Liver (tissue), 9 donors: ENCODE measurements around the gene AGTRAP. TPM values are rescaled to one million over a fixed set of nuclear protein-coding genes. Genes with fewer than 3 reads are reported as not detected.

Experiments
- DNase-seq: peaks from one replicate; pipeline ENCODE4 v3.0.0-alpha.2; 2017; ENCODE audit warnings: low spot score
- H3K27ac ChIP-seq, 2 donors: one replicate each; pipeline ENCODE4 v1.7.0; 2013; ENCODE audit warnings: inconsistent platforms in 2 of 2, low read length in 2 of 2, control low read depth in 1 of 2, low read depth in 1 of 2, mild to moderate bottlenecking in 1 of 2
- H3K27me3 ChIP-seq, 4 donors: one replicate each; pipeline versions ENCODE4 v1.6.1 to v1.7.0; 2013; ENCODE audit warnings: low read length in 3 of 4, inconsistent platforms in 1 of 4, mild to moderate bottlenecking in 1 of 4, moderate library complexity in 1 of 4; ENCODE audit not compliant: control insufficient read depth in 4 of 4, insufficient read depth in 4 of 4
- H3K36me3 ChIP-seq, 4 donors: one replicate each; pipeline versions ENCODE4 v1.6.1 to v1.7.0; 2013; ENCODE audit warnings: low read length in 3 of 4, mild to moderate bottlenecking in 3 of 4, low read depth in 1 of 4, moderate library complexity in 1 of 4; ENCODE audit not compliant: control insufficient read depth in 4 of 4, insufficient read depth in 3 of 4
- H3K4me1 ChIP-seq, 4 donors: one replicate each; pipeline versions ENCODE4 v1.6.1 to v1.7.0; 2013; ENCODE audit warnings: low read length in 3 of 4, mild to moderate bottlenecking in 3 of 4, moderate library complexity in 1 of 4; ENCODE audit not compliant: control insufficient read depth in 4 of 4, insufficient read depth in 4 of 4
- H3K4me3 ChIP-seq, 3 donors: one replicate each; pipeline versions ENCODE4 v1.6.1 to v1.7.0; 2013; ENCODE audit warnings: low read length in 3 of 3, control low read depth in 1 of 3, low read depth in 1 of 3, mild to moderate bottlenecking in 1 of 3
- H3K9ac ChIP-seq, 2 donors: one replicate each; pipeline ENCODE4 v1.7.0; 2013; ENCODE audit warnings: low read length in 2 of 2, mild to moderate bottlenecking in 2 of 2, moderate library complexity in 2 of 2, control low read depth in 1 of 2, low read depth in 1 of 2
- H3K9me3 ChIP-seq, 4 donors: one replicate each; pipeline versions ENCODE4 v1.6.1 to v1.7.0; 2013; ENCODE audit warnings: low read length in 3 of 4; ENCODE audit not compliant: control insufficient read depth in 4 of 4
- EGR1 ChIP-seq, 2 donors: IDR thresholded peaks; 2 replicates each; pipeline ENCODE4 v1.6.1; 2016 to 2018; ENCODE audit warnings: antibody characterized with exemption in 2 of 2, low read depth in 2 of 2
- FOXA1 ChIP-seq: IDR thresholded peaks from 2 replicates; pipeline ENCODE4 v1.6.1; 2016; ENCODE audit warnings: antibody characterized with exemption
- FOXA2 ChIP-seq: IDR thresholded peaks from 2 replicates; pipeline ENCODE4 v1.6.1; 2016; ENCODE audit warnings: antibody characterized with exemption
- GABPA ChIP-seq, 2 donors: IDR thresholded peaks in 1 of 2; conservative IDR thresholded peaks in 1 of 2; 2 replicates each; pipeline ENCODE4 v1.6.1; 2016; ENCODE audit warnings: antibody characterized with exemption in 2 of 2, mild to moderate bottlenecking in 1 of 2, moderate library complexity in 1 of 2
- HNF4A ChIP-seq, 2 donors: conservative IDR thresholded peaks; 2 replicates each; pipeline ENCODE4 v1.6.1; 2016; ENCODE audit warnings: antibody characterized with exemption in 2 of 2, mild to moderate bottlenecking in 2 of 2
- HNF4G ChIP-seq: IDR thresholded peaks from 2 replicates; pipeline ENCODE4 v1.6.1; 2016; ENCODE audit warnings: antibody characterized with exemption
- JUND ChIP-seq, 2 donors: IDR thresholded peaks; 2 replicates each; pipeline ENCODE4 v1.6.1; 2016; ENCODE audit warnings: antibody characterized with exemption in 2 of 2
- NR2F2 ChIP-seq: IDR thresholded peaks from 2 replicates; pipeline ENCODE4 v1.6.1; 2016; ENCODE audit warnings: antibody characterized with exemption
- RAD21 ChIP-seq, 2 donors: IDR thresholded peaks; 2 replicates each; pipeline ENCODE4 v1.6.1; 2016; ENCODE audit warnings: antibody characterized with exemption in 2 of 2, mild to moderate bottlenecking in 2 of 2
- RXRA ChIP-seq, 2 donors: IDR thresholded peaks; 2 replicates each; pipeline ENCODE4 v1.6.1; 2017 to 2018; ENCODE audit warnings: antibody characterized with exemption in 2 of 2, mild to moderate bottlenecking in 1 of 2
- SP1 ChIP-seq: IDR thresholded peaks from 2 replicates; pipeline ENCODE4 v1.6.1; 2018; ENCODE audit warnings: antibody characterized with exemption, mild to moderate bottlenecking
- TAF1 ChIP-seq: conservative IDR thresholded peaks from 2 replicates; pipeline ENCODE4 v1.6.1; 2016; ENCODE audit warnings: antibody characterized with exemption, mild to moderate bottlenecking
- YY1 ChIP-seq: IDR thresholded peaks from 2 replicates; pipeline ENCODE4 v1.6.1; 2016; ENCODE audit warnings: antibody characterized with exemption, mild to moderate bottlenecking
- WGBS: extraction: QIAGEN DNeasy Blood & Tissue Kit; methylation state at CpG from one replicate; pipeline ENCODE4 v1.1.7; 2013; 5-methylcytosine and 5-hydroxymethylcytosine counted together
- polyA plus RNA-seq, 2 donors: library from polyadenylated mRNA; stranded (reverse) in 1 of 2; unstranded in 1 of 2; fragments of 200-250 nt in 1 of 2; fragments of >200 nt in 1 of 2; fragmentation: Nextera tagmentation in 1 of 2; extraction: Ambion mirVana in 1 of 2; gene quantifications; one replicate each; pipeline versions ENCODE4 v1.2.1 to v1.2.3, GENCODE V29; 2013 to 2015
- total RNA-seq, 2 donors: library from RNA; depleted of rRNA; stranded (reverse); fragments of >200 nt; gene quantifications; one replicate each; pipeline ENCODE4 v1.2.3, GENCODE V29; 2014
- TF ChIP-seq, protein P1 (sequence below): IDR thresholded peaks from 2 replicates; pipeline ENCODE4 v1.6.1; 2016; ENCODE audit warnings: antibody characterized with exemption
- TF ChIP-seq, protein P2 (sequence below): IDR thresholded peaks from 2 replicates; pipeline ENCODE4 v1.6.1; 2016; ENCODE audit warnings: antibody characterized with exemption
- TF ChIP-seq, protein P3 (sequence below): IDR thresholded peaks from 2 replicates; pipeline ENCODE4 v1.6.1; 2016; ENCODE audit warnings: antibody characterized with exemption
- TF ChIP-seq, protein P4 (sequence below): IDR thresholded peaks from 2 replicates; pipeline ENCODE4 v1.6.1; 2016; ENCODE audit warnings: antibody characterized with exemption, mild to moderate bottlenecking
- TF ChIP-seq, protein P5 (sequence below): fragments of 150-350 bp; IDR thresholded peaks from 2 replicates; pipeline ENCODE4 v1.5.1; 2017; ENCODE audit warnings: improper control_type of control experiment, low read depth, low read length; ENCODE audit not compliant: missing input control
- donor health status: healthy.
- donor health status: healthy.
- donor health status: healthy.
- donor health status: healthy.
- donor health status: healthy.

Gene AGTRAP
- total and polyA plus RNA-seq, 4 donors: 8.5 to 19.3 (median 17.5) TPM

DNA sequence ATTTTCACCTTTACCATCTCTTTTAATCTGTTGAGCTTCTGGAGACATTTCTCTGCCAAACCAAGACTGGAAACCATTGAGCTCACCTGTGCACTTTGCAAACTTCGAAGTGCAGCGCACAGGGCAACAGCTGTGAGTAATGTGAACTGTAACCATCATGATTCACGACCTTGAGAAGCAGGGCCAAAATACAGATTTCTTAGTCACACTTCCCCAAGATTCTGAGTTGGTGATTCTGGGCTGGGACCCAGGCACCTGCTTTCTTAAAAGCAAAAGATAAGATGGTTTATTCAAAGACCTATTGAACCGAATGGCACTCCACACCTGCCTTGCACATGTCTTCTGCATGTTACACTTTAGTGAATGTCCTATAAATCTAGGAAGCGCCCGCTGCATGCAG, 10.2 kb downstream of the AGTRAP start:
- TF ChIP-seq HNF4A (conservative IDR thresholded peaks at IDR 0.05) (no peak), EGR1 (IDR thresholded peaks at IDR 0.05; ENCODE audit: low read depth in 2 of 2) (no peak), HNF4G (no peak), GABPA (IDR thresholded peaks at IDR 0.05 in 1 of 2, conservative IDR thresholded peaks at IDR 0.05 in 1 of 2) (no peak), JUND (IDR thresholded peaks at IDR 0.05) (no peak), NR2F2 (no peak), RXRA (IDR thresholded peaks at IDR 0.05) (no peak), TAF1 (no peak), RAD21 (IDR thresholded peaks at IDR 0.05) (no peak), FOXA1 (no peak), FOXA2 (no peak), SP1 (no peak), YY1 (no peak)
- TF ChIP-seq, protein P1, sequence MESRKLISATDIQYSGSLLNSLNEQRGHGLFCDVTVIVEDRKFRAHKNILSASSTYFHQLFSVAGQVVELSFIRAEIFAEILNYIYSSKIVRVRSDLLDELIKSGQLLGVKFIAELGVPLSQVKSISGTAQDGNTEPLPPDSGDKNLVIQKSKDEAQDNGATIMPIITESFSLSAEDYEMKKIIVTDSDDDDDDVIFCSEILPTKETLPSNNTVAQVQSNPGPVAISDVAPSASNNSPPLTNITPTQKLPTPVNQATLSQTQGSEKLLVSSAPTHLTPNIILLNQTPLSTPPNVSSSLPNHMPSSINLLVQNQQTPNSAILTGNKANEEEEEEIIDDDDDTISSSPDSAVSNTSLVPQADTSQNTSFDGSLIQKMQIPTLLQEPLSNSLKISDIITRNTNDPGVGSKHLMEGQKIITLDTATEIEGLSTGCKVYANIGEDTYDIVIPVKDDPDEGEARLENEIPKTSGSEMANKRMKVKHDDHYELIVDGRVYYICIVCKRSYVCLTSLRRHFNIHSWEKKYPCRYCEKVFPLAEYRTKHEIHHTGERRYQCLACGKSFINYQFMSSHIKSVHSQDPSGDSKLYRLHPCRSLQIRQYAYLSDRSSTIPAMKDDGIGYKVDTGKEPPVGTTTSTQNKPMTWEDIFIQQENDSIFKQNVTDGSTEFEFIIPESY: no peak
- TF ChIP-seq, protein P2, sequence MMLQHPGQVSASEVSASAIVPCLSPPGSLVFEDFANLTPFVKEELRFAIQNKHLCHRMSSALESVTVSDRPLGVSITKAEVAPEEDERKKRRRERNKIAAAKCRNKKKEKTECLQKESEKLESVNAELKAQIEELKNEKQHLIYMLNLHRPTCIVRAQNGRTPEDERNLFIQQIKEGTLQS: no peak
- TF ChIP-seq, protein P3, sequence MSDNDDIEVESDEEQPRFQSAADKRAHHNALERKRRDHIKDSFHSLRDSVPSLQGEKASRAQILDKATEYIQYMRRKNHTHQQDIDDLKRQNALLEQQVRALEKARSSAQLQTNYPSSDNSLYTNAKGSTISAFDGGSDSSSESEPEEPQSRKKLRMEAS: no peak
- TF ChIP-seq, protein P4, sequence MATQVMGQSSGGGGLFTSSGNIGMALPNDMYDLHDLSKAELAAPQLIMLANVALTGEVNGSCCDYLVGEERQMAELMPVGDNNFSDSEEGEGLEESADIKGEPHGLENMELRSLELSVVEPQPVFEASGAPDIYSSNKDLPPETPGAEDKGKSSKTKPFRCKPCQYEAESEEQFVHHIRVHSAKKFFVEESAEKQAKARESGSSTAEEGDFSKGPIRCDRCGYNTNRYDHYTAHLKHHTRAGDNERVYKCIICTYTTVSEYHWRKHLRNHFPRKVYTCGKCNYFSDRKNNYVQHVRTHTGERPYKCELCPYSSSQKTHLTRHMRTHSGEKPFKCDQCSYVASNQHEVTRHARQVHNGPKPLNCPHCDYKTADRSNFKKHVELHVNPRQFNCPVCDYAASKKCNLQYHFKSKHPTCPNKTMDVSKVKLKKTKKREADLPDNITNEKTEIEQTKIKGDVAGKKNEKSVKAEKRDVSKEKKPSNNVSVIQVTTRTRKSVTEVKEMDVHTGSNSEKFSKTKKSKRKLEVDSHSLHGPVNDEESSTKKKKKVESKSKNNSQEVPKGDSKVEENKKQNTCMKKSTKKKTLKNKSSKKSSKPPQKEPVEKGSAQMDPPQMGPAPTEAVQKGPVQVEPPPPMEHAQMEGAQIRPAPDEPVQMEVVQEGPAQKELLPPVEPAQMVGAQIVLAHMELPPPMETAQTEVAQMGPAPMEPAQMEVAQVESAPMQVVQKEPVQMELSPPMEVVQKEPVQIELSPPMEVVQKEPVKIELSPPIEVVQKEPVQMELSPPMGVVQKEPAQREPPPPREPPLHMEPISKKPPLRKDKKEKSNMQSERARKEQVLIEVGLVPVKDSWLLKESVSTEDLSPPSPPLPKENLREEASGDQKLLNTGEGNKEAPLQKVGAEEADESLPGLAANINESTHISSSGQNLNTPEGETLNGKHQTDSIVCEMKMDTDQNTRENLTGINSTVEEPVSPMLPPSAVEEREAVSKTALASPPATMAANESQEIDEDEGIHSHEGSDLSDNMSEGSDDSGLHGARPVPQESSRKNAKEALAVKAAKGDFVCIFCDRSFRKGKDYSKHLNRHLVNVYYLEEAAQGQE: no peak
- TF ChIP-seq, protein P5, sequence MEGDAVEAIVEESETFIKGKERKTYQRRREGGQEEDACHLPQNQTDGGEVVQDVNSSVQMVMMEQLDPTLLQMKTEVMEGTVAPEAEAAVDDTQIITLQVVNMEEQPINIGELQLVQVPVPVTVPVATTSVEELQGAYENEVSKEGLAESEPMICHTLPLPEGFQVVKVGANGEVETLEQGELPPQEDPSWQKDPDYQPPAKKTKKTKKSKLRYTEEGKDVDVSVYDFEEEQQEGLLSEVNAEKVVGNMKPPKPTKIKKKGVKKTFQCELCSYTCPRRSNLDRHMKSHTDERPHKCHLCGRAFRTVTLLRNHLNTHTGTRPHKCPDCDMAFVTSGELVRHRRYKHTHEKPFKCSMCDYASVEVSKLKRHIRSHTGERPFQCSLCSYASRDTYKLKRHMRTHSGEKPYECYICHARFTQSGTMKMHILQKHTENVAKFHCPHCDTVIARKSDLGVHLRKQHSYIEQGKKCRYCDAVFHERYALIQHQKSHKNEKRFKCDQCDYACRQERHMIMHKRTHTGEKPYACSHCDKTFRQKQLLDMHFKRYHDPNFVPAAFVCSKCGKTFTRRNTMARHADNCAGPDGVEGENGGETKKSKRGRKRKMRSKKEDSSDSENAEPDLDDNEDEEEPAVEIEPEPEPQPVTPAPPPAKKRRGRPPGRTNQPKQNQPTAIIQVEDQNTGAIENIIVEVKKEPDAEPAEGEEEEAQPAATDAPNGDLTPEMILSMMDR: no peak
- no peak overlapping the region for H3K9ac ChIP-seq
- no peak overlapping the region for H3K4me3 ChIP-seq
- DNase-seq: no peak
- H3K36me3 ChIP-seq: peaks cover 0 to 35% (median 6%) of the 10 kb centered on the region in 4 donors
- H3K27ac ChIP-seq: no peak overlapping the region
- WGBS: 94% methylated on average over 6 of the region's 6 CpGs
- no peaks in the 10 kb centered on the region for H3K9me3 ChIP-seq
- no peaks in the 10 kb centered on the region for H3K4me1 ChIP-seq
- no peaks in the 10 kb centered on the region for H3K27me3 ChIP-seq
